Activated T-helper 1 cell treated with anti-CD3 and anti-CD28 coated beads, Interleukin-2, amount 50 U/mL, for 16 hours (primary cell): ENCODE results near the gene FAM78B.

Experiments used
- DNase-seq, 2 donors: peaks; one replicate each; pipeline ENCODE4 v3.0.0-alpha.2; 2020; ENCODE audit warnings: low read depth in 1 of 2, low spot score in 1 of 2

FAM78B gene

DNA sequence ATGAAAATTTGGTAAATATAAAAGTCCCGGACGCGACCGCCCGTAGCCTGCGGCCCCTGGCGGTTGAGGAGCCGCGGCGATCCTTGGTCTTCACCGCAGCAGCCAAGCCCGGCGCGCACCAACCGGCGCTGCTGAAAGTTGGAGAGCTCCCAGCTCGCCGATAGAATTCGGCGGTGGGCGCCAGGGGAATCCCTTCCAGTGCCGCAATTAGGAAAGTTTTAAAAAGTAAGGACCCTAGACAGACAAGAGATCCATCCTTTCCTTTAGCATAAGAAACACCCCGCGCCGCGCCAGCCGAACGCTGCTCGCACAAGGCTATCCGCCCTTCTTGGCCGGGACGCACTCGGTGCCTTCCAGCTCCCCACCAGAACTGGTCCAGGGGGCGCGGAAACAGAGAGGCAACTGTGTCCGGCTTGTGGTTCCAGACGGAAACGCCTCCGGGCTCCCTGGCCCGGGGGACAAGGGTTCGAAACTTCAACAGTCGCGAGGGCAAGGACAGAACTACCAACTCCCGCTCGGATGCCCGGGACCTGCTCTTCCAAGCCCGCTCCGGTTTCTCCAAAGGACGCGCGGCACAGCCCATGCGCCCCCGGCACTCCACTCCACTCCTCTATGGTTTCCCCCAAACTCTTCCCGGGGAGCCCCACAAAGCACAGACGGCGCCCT lies 1.7 kb downstream of the FAM78B start:
- DNase-seq = no peak

DNA sequence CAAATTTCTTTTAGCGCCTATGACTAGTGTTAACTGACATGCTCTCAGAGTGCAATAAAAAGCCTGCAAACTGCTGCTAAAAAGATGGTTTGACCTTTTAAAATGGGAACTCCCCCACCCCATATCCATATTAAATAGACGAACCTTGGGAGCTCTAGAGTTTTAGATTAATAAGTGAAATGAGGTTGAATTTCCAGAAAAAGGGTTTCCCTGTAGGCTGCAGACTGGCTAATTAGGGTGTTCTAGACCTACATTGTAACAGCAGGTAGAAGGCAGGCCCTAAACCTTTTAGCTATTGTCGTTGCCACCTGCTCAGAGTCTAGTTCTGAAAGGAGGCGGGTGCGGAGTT lies 2.2 kb downstream of the FAM78B start:
- no peak for DNase-seq

DNA sequence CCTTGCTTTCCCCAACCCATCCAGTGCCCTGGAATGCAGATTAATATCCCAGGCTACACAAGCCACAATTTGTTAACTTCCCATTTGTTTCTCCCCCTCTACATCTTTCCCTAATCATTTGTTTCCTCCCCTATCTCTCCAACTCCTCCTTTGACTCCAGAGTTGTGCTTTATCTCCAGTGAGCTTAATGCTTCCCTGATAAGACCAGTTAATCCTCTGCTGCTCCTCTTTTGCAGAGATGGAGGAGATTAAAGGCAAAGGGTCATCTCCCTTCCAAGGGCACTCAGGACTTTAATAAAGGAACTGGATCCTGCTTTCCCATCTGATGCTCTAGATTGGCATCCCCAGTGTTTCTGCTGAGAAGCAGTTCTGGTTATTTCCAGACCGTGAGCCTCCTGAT lies 7.1 kb downstream of the FAM78B start:
- no peak for DNase-seq

DNA sequence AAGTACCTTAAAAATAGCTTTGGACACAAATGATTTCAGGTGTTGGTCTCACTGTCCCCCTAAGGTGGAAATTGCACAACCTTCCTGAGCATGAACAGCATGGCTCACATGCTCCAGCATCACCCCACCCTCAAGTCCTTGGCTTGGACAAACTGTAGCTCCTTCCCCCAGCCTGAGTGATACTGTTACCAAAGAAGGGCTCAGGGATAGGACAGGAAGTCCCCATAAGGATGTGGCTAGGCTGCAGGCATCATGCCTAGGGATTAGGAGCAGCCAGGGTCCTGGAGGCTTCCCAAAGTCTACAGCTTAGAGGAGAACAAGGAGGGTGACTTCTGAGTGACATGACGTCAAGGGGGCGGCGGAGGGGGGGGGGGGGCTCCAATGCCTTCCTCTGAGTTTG lies 10.1 kb downstream of the FAM78B start:
- DNase-seq = no peak

DNA sequence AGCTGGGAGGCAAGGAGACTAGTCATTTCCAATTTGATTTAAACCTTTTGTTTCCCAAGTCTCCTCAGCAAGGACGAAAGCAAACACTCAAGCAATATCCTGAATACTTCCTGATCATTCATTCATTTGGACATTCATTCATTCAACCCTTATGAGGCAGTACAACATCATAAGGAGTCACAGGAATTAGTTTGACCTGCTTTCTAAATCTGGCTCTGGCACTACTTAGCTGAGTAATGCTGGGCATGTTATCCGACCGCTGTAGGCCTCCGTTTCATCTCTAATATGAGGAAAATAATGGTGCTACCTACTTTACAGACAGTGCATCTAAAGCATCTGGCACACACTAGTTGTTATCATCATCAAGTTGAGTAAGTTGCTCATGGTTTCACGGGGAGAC lies 11.7 kb downstream of the FAM78B start:
- no peak for DNase-seq

DNA sequence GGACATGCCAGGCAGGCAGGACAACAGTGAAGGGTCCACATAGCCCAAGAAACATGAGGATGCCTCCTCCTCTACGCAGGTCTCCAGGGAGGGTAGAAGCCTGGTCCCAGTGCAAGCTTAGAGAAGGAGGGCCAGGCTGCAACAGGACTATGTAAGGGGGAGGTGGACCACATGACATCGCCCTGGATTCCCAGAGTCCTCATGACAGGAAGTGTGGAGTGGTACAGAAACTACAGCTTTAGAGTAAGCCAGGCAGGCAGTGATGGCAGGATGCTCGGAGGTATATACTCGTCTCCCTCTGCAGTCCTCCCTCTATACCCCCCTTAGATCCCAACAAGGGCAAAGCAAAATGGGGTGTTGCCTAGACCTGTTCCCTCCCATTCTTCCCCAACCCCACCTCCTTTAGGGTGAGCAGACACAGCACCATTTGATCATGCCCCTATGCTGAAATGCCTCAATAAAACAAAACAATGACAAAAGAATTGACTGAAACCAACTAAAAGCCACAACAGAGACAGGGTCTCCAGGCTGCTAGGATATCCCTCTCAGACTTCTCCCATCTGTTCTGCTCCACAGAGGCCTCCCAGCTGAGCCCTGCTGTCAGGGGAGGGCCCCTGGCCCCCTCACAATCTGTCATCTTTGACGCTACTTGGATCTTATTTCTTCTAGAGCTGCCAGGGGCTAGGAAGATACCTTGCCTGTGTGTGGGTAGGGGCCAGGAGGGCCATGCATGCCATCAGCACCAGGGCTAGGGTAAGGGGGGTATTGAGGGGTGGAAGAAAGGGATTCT lies 13.1 kb downstream of the FAM78B start:
- no peak for DNase-seq

DNA sequence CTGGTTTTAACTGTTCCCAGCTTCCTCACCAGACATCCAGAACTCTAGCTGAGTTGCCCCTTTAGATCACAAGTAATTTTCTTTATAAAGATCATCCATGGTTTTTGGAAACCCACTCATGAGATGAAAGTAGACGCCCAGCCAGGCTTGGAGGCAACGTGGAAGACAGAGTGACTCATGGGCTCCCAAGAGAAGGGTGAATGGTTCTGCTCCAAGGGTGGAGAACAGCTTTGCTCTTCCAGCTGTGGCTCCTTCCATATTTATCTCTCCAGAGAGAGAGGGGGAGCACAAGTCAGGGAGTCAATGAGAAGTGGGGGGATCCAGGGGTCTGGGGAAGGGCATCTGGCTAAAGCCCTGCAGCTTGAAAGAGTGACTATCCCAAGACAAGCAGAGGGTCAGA lies 13.8 kb downstream of the FAM78B start:
- no peak for DNase-seq

DNA sequence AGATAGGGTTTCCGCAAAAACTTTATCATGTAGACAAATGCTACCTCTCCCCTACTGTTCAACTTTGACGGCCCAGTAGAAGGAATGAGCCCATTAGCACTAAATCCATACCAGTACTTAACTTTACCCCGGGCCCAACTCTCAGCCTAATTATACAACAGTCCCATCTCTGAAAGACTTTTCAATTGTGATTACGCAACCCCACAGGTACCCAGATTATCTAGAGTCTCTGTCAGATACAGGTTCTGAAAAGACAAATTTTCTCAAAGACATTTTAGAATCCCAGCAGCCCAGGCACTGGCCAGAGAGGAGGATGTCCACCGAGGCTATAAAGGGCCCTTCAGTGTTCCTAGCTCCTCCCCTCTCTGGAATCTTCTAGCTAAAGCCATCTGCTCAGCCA lies 15.0 kb downstream of the FAM78B start:
- no peak for DNase-seq

DNA sequence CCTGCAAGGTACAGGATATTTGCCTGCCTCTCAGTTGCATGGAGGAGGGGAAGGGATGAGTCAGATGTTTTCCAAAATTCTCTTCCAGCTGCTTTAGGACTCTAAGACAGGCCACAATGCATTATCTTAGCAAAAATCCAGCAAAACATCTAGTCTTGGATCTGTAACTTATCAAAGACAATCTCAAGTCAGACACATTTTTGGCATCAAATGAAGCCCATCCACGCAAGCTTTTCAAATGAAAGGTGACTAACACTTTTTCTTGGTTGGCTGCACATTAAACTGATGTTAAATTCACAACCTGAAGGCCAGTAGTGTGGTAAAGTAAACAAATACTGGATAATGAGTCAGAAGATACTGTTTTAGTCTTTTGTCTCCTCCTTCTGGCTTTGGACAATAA lies 21.3 kb downstream of the FAM78B start:
- no peak for DNase-seq

DNA sequence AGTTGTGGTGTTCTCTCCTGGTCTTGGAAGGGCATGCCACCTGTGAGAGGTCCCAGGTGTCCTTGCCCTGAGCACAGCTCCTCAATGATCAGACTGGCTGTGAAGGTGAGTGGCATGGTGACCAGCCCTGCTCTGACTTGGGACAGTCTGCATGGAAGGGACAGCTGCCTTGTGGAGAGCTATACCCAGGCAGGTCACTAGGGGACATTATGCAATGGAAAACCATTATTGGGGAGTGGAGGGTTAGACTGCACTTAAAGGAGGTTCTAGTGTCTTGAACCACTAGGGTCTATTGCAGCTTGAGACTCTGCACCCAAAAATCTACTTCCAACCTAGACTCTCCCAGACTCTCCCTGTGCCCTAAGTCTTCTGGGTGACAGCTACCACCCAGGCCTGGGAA lies 24.8 kb downstream of the FAM78B start:
- DNase-seq = no peak

DNA sequence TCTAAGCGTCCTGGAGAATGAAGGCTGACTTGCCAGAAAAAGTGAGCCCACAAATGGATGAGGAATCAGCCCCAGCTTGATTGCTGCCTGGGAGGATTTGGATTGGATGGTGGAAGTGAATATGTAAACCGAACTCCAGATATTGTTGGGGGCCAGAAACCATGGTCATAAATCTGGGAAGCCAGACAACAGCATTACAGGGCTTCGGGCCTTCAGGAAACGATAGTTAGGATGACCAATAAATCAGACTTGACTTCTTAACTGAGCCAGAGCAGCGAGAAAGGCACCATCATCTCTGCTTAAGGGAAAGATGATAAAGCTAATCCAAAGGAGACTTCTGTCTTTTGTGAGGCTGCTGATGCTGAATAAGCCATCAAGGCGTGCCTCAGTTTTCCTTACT lies 26.6 kb downstream of the FAM78B start:
- DNase-seq = no peak

DNA sequence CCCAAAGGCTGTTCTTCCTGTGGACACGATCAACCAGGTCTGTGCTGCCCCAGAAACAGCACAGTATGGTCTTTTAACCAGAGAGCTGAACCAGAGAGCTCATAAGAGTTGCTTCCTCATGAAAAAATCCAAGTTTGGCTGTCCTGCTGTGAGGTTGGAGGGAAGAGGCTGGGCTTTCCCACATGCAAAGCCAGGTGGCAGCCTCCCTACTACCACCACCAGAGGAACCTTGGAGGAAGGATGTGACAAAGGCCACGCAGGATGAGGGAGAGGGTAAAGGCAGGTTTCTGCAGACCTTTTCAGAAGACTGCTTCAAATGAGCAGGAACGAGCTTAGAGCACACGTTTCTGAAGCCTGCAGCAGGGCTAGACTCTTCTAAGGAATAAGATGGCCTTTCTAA lies 27.1 kb downstream of the FAM78B start:
- no peak for DNase-seq

DNA sequence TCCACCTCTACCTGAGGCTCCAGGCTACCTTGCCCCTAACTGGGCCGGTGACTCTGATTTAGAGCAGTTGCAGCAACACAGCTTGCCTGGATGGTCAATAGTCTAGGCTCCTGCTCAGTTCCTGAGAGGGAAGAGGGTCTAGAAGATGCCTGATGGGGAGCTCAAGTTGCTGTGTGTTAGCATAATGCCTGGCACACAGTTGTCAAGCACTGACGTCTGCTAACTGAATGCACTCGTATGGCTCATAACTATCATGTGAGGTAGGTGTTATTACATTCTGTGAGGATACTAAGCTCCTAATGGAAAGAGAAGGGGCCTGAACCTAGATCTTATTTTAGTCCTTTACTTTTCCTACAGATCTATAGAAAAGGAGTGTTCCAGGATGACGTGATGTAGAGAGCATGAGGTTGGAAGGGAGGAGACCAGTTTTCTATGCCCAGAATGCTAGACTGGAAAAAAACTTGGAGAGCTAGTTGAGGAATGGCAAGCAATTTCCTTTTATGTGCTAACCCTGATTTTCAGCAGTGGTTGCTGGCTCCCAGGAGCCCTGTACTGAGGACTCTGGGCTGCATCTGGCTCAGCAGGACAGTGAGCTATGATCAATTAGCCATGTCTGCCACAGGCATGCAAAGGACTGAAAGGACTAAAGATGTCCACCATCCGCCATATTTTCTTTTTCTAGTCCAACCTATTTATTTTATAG lies 30.0 kb downstream of the FAM78B start:
- no peak for DNase-seq

DNA sequence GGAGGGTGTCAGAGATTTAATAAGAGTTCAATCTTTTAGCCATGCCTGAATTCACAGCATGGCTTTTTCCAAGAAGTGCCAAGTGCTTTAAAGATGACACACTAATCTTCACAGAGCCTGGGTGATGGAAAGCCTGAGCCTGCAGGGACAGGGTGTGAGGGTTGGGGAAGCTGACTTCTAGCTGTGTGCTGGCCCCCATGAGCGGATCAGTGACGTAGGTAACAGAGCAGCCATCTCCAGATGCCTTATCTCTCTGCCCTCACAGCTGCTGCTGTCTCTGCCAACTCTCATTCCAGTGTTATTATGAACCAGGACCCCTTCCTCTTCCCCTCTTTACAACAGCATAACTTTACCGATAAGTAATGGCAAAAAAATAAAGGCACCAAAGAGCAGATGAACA lies 30.6 kb downstream of the FAM78B start:
- DNase-seq = no peak

DNA sequence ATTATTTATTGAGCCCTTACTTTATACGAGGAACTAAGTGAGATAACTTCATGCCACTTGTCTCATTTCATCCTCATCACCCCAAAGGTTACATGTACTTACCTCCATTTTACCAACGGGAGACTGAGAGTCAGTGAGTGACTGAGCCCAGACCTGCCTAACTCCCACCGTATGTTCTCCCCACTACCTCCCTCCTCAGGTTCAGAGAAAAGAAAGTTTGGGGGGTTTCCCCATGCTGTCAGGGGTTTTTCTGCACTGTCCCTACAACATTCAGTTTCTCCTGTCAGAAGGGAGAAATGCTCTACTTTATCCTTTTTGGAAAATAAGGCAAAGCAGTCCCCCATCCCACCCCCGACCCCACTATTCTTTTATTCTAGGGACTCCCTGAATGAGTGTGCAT lies 32.9 kb downstream of the FAM78B start:
- no peak for DNase-seq

DNA sequence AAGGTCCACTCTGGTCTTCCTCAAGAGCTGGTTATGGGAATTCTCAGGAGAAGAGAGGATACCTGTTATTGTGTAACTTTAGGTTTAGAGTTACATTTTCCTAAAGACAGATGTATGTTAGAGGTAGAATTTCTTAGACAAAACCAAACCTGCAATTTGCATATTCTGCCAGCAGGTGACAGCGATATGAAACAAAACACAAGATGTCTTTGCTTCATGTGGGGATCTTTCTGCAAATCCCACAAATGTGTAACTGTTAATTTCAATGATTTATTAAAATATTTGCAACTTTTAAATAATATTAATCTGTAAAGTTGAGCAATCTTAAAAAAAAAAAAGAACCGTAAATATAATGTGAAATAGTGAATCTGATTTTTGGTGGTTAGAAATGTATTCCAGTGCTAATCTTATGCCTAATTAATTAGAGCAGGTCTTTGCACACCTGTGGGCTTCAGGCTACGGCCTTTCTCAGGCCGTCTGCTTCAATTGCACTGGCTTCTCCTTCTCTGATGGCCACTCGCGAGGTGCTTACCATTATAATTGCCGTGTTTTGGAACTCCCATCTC lies 33.4 kb downstream of the FAM78B start:
- DNase-seq = no peak

DNA sequence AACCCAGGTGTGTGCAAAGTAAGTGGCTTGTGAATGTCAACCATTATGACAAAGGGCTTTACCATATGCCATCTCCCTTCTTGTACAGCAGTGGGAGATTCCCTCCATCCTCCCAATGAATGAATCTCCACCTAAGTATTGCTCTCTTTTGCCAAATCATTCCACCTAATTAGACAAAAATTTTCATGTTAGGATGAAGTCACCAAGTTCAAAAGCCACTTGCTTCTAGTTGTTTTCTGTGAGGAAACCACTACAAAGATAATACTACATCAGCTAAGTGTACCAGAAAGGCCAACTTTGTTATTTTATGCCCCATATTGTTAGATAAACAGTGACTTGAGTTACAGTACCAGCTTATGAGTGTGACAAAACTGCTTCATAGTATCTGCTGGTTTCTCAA lies 34.3 kb downstream of the FAM78B start:
- DNase-seq = no peak

DNA sequence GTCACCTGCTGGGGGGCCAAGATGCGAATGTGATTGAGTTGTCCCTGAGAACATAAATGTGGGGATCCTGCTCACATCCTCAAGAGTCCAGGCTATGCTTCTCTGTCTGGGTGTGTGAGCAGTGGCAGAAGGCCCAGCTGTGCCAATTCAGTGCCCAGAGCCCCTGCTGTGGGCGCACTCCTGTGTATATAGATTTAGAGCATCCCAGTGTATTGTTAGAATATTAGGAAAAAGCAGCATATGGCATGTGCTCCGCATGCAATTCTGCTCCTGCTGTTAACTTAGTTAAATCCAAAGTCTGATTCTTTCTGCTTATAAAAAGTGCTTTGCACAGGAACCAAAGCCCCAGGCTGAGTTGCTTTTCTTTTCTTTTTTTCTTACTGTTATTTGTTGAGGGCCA lies 37.8 kb downstream of the FAM78B start:
- DNase-seq = no peak

DNA sequence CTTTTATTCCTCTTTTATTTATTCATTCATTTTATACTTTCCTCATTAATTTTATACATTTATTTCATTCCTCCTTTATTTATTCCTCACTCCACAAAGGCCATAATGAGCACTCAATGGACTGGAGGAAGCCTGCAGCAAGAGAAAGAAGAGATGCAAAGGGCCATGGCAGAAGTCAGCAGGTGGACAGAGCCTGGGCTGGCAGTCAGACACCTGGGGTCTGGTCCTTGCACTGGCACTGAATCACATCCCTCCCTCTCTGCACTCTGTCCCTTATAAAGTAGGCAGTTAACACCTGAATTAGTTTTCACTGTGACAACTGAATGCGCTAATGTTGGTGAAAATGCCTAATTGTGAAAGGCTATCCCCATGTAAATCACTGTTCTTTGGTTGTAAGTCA lies 38.6 kb downstream of the FAM78B start:
- DNase-seq = no peak

DNA sequence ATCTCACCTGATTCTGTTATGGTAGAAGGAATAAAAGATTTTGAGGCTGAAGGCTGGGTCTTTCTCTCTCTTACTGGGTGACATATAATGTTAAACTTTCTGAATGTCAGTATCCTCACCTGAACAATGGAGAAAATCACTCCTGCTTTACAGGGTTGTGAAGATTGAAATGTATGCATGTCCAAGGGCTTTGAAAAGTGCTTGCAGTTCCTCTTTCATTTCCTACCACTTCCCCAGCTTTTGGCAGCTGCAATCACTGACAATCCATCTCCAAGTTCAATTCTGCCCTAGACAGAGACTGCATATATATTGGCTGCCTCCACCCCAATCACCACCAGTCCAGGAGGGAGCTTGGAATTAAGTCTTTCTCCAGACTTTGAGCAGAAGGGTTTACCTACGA lies 39.8 kb downstream of the FAM78B start:
- DNase-seq = no peak

DNA sequence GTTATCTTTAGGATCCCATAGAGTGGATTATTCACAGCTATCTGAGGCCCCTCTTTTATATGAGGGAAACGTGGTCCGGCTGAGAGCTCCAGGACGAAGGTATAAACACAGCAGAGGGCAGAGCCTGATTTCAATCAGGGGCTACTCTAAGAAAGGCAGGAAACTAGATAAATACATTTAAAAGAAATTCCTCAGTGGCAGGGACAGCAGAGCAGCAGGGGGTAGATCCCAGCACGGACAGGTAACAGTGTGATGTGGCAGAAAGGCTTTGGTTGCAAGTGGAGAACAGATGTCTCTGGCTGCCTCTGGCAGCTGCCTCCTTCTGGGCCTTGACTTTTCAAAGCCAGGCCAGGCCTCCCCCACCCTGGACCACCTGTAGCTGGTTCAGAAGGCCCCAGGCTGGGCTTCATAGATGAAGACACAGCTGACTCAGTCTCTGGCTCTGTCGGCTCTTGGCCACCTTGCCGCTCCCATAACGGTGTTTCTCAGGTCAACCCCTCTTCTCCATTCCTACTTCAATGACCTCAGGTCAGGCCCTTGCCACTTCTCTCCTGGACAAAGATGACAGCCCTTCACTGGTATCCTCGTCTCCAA lies 43.8 kb downstream of the FAM78B start:
- DNase-seq = no peak

DNA sequence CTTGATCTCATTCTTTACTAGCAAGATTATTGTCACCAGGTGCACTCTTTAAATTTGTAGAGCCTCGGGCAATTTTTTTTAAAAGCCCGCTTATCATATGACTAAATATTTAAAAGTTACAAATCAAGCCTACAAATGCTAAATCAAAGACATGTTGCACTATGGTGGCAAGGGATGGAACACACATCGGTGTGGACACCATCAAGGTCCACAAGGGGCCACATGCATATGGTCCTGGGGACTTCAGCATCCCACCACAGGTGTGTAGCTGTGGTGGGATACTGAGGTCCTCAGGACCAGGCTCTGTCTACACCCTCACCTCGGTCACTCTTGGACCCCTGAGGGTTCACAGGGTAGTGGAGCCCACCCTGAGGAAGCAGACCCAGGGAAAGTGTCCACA lies 45.8 kb downstream of the FAM78B start:
- DNase-seq = no peak
